AG04450 (cell line): ENCODE measurements around the gene DKK3. TPM values are rescaled to one million over a fixed set of nuclear protein-coding genes. Genes with fewer than 3 reads are reported as not detected.

ENCODE experiments used
- CTCF ChIA-PET: fragments of 300-600, 350-600 bp; formaldehyde crosslinking; extraction: SDS; loops from one replicate; lab custom pipeline; 2022; ENCODE audit warnings: antibody characterized with exemption, inconsistent platforms; lab: Charles Lee
- POLR2A ChIA-PET: fragments of 350-600 bp; formaldehyde crosslinking; extraction: SDS; loops from one replicate; lab custom pipeline; 2021; ENCODE audit warnings: antibody characterized with exemption, inconsistent platforms; lab: Yijun Ruan, JAX
- DNase-seq: peaks from one replicate; pipeline ENCODE4 v3.0.0-alpha.2; 2011; ENCODE audit warnings: low read depth, low spot score
- H3K27ac ChIP-seq: one replicate; pipeline ENCODE4 v1.5.1; 2012; ENCODE audit warnings: low read depth, low read length, control low read depth
- H3K27me3 ChIP-seq: one replicate; pipeline ENCODE4 v1.6.0; 2012; ENCODE audit warnings: low read length; ENCODE audit not compliant: control insufficient read depth, insufficient read depth
- H3K4me3 ChIP-seq: 2 replicates; pipeline ENCODE4 v1.5.1; 2011; ENCODE audit warnings: mild to moderate bottlenecking, low read depth, low read length, control low read depth
- H3K9me3 ChIP-seq: 2 replicates; pipeline ENCODE4 v1.5.1; 2012; ENCODE audit warnings: low read length; ENCODE audit not compliant: control insufficient read depth, insufficient read depth
- polyA plus RNA-seq: library from polyadenylated mRNA; depleted of rRNA; stranded (reverse); fragments of >200 nt; gene quantifications from 2 replicates; pipeline ENCODE4 v1.2.3, GENCODE V29; 2011
- TF ChIP-seq, protein P1 (sequence below): IDR thresholded peaks from 2 replicates; pipeline ENCODE4 v1.5.1; 2011; ENCODE audit warnings: low read depth, low read length, control low read depth, inconsistent platforms

DKK3 gene
- polyA plus RNA-seq, 1 experiment: 928 TPM

DNA sequence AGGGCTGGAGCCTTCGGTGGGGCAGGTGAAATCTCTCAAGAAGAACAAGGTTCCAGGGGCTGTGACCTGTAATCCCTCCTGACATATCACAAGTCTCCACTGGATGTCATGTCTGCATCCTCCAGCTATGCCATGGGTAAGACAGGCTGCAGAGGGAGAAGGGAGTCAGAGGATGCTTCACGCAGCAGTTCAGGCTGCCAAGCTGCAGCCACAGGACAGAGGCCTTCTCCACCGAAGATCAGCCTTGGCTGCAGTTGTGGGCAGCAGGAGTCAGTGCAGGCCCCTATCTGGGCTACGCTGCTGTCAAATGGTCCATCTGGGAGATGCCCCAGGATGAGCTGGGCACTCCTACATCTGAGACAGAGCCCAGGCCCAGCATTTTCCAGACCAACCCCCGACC lies 25.0 kb downstream of the DKK3 start:
- ChIA-PET POLR2A (no interaction called here), CTCF (no interaction called here)

GRCh38 chr11:11982975-11983374 lies 25.5 kb downstream of the DKK3 start:
- CTCF ChIA-PET: interaction anchor here (0.9 kb wide), 1 partner anchor 184 kb away, joined by 3 read pairs; no protein-coding TSS in a partner anchor
- DNase-seq: no peak
- POLR2A ChIA-PET: no interaction called here
- peak overlapping the region; percentile 24 for H3K27ac ChIP-seq
- no peak overlapping the region for H3K4me3 ChIP-seq
- H3K27me3 ChIP-seq: no peaks in the 10 kb centered on the region
- TF ChIP-seq, protein P1, sequence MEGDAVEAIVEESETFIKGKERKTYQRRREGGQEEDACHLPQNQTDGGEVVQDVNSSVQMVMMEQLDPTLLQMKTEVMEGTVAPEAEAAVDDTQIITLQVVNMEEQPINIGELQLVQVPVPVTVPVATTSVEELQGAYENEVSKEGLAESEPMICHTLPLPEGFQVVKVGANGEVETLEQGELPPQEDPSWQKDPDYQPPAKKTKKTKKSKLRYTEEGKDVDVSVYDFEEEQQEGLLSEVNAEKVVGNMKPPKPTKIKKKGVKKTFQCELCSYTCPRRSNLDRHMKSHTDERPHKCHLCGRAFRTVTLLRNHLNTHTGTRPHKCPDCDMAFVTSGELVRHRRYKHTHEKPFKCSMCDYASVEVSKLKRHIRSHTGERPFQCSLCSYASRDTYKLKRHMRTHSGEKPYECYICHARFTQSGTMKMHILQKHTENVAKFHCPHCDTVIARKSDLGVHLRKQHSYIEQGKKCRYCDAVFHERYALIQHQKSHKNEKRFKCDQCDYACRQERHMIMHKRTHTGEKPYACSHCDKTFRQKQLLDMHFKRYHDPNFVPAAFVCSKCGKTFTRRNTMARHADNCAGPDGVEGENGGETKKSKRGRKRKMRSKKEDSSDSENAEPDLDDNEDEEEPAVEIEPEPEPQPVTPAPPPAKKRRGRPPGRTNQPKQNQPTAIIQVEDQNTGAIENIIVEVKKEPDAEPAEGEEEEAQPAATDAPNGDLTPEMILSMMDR: no peak
- H3K9me3 ChIP-seq: peaks cover 7% of the 10 kb centered on the region

More for the DNA sequence above, 25.0 kb downstream of the DKK3 start:
- peaks cover 7% of the 10 kb centered on the region for H3K9me3 ChIP-seq
- peak overlapping the region; percentile 22 for H3K27ac ChIP-seq
- no peak overlapping the region for H3K4me3 ChIP-seq
- TF ChIP-seq, protein P1: no peak
- DNase-seq: no peak
- no peaks in the 10 kb centered on the region for H3K27me3 ChIP-seq

GRCh38 chr11:11982461-11982860 lies 26.0 kb downstream of the DKK3 start:
- H3K4me3 ChIP-seq: no peak overlapping the region
- no peak for DNase-seq
- H3K9me3 ChIP-seq: peaks cover 7% of the 10 kb centered on the region
- TF ChIP-seq, protein P1: no peak
- ChIA-PET POLR2A (no interaction called here), CTCF (interaction anchor here (0.8 to 0.9 kb wide), 2 partner anchors 62 to 183 kb away, joined by 3 read pairs; no protein-coding TSS in a partner anchor)
- peak overlapping the region; percentile 24 for H3K27ac ChIP-seq
- no peaks in the 10 kb centered on the region for H3K27me3 ChIP-seq

DNA sequence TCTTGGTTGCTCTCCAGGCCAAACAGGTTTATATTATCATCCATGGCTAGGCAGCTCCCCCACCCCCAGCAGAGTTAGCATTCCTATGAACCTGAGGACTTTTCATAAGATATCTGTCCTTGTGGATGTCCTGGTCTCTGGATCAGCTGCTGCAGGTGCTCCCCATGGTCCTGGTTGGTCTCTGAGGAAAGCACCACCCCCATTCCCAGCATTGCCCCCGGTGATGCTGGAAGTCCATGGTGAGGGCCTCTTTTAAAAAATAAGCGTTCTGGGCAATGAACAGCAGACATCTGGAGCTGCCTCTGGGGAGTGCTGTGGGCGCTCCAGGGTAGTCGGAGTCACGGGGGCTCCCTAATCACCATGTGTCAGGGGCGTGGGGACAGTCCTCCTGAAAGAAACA lies 26.6 kb downstream of the DKK3 start:
- CTCF ChIA-PET: interaction anchor here (0.8 kb wide), 1 partner anchor 62 kb away, joined by 3 read pairs; no protein-coding TSS in a partner anchor
- POLR2A ChIA-PET: no interaction called here
- TF ChIP-seq, protein P1: no peak

GRCh38 chr11:11981364-11981763 lies 27.1 kb downstream of the DKK3 start:
- Histone ChIP-seq H3K27me3 (no peaks in the 10 kb centered on the region), H3K4me3 (no peak overlapping the region), H3K27ac (no peak overlapping the region), H3K9me3 (peaks cover 7% of the 10 kb centered on the region)
- DNase-seq: no peak
- POLR2A ChIA-PET: no interaction called here
- CTCF ChIA-PET: no interaction called here
- TF ChIP-seq, protein P1: no peak

More for the DNA sequence above, 26.6 kb downstream of the DKK3 start:
- Histone ChIP-seq H3K9me3 (peaks cover 7% of the 10 kb centered on the region), H3K4me3 (no peak overlapping the region), H3K27me3 (no peaks in the 10 kb centered on the region), H3K27ac (no peak overlapping the region)
- DNase-seq: no peak
